Suprapubic skin (tissue), 3 donors: ENCODE data around the gene ANKRD34B.

ENCODE experiments used
- CTCF ChIP-seq, 2 donors: fragments of 200-600 bp in 1 of 2; fragments of 450-650 bp in 1 of 2; sonication (generic) in 1 of 2; IDR thresholded peaks; one replicate each; pipeline ENCODE4 v1.5.1; 2016 to 2019; ENCODE audit warnings: antibody characterized with exemption in 2 of 2, mild to moderate bottlenecking in 1 of 2, moderate library complexity in 1 of 2
- POLR2AphosphoS5 ChIP-seq, 3 donors: sonication (generic); formaldehyde crosslinking; IDR thresholded peaks; one replicate each; pipeline ENCODE4 v1.6.1; 2017; ENCODE audit warnings: antibody characterized with exemption in 3 of 3

- TF ChIP-seq POLR2AphosphoS5 (IDR thresholded peaks at IDR 0.05) (no peak), CTCF (IDR thresholded peaks at IDR 0.05) (no peak)
Observed at GRCh38 chr5:80592105-80592504, 22.0 kb upstream of the ANKRD34B start.
